CD4-positive, alpha-beta T cell treated with Interleukin-15 for 4 hours (primary cell): Measurements from ENCODE around the gene HSD17B12.

ENCODE experiments used
- DNase-seq: peaks from one replicate; pipeline ENCODE4 v3.0.0-alpha.2; 2020; ENCODE audit warnings: low spot score

Gene HSD17B12

DNA sequence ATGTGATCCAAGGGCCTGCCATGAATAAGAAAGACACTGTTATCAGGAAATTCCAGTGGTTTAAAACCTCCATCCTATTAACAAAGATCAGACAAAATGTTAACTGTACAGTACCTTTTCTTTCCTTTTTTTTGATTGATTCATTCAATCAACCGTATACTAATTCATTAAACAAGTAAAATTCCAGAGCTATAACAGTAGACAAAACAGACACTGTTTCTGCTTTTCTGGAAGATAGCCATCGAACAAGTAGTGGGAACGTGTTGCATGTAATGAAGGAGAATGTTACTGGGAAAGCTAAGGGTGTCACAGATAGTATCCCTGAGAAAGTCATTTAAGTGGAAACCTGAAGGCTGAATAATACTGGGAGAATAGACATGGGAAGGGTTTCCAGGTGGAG is 126.4 kb downstream of the HSD17B12 start:
- no peak for DNase-seq

GRCh38 chr11:43810929-43811596 is 130.5 kb downstream of the HSD17B12 start:
- DNase-seq = no peak

DNA sequence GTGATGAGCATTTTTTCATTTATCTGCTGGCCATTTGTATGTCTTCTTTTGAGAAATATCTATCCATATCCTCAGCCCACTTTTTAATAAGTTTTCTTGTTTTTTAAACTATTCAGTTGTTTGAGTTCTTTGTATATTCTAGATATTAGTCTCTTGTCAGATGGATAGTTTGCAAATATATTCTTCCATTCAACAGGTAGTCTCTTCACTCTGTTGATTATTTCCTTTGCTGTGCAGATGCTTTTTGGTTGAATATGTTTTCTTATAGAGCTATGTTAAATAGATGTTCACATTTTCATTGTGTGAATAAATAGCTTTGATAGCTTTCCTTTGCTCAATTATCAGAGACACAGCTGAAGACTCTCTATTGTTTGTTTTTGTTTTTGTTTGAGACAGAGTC is 131.9 kb downstream of the HSD17B12 start:
- no peak for DNase-seq

DNA sequence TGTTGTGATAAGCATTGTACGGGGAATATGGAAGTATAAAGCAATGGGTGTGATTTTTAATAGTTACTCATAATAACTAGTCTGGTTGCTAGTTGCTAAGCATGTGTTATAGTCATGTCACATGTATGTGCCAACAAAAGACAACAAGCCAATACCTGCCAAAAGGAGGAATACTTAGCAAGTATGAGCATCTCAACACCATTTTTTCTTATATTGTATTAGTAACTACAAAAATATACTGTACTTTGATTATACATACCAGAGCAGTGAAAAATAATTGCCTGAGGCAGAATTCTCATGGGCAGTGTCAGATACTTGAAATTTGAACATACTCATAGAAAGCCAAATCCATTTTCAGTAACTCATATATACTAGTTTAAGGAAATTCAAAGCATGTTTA is 137.7 kb downstream of the HSD17B12 start:
- no peak for DNase-seq

DNA sequence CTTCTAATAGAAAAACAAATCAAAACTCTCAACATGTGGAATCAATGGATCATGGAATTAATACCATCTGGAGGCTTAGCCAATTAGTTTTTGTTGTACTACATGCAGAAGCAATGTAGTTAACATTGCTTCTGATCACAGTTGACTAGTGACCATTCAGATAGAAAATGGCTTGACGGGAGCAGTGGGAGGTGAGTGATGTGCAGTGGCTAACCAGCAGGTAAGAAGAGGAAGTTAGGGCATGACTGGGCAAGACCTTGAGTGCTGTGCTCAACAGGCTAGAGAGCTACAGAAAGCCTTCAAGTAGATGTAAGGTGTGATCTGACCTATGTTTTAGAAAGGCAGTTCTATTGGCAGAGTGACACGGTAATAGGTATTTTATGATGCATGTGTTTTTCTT is 139.4 kb downstream of the HSD17B12 start:
- no peak for DNase-seq

DNA sequence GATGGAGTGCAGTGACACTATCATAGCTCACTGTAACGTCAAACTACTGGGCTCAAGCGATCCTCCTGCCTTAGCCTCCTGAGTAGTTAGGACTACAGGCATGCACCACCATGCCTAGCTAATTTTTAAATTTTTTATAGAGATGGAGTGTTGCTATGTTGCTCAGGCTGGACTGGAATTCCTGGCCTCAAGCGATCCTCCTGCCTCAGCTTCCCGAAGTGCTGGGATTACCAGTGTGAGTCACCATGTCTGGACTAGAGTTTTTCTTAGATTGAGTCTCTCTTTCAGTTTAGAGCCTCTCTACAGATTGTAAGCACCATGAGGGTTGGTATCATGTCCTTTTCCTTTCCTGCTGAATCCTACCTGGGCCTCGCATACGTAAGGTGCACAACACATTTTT is 142.8 kb downstream of the HSD17B12 start:
- DNase-seq = no peak

DNA sequence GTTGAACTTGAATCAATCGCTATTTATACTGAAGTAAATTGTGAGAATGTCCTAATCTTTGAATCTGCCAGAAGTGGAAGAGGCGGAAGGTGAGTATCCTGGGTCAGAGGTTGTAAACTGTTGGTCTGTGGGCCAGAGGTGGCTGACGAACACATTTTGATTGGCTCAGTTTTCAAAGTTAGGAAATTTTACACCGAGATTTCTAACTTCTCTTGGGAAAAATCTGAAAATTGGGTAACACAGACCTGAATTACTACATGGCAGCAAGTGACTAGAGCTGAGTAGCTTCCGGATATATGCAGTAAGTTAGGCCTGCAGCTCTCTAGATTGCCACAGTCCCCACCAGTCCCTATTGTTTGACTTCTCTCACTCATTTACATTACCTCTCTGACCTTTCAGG is 143.3 kb downstream of the HSD17B12 start:
- no peak for DNase-seq

DNA sequence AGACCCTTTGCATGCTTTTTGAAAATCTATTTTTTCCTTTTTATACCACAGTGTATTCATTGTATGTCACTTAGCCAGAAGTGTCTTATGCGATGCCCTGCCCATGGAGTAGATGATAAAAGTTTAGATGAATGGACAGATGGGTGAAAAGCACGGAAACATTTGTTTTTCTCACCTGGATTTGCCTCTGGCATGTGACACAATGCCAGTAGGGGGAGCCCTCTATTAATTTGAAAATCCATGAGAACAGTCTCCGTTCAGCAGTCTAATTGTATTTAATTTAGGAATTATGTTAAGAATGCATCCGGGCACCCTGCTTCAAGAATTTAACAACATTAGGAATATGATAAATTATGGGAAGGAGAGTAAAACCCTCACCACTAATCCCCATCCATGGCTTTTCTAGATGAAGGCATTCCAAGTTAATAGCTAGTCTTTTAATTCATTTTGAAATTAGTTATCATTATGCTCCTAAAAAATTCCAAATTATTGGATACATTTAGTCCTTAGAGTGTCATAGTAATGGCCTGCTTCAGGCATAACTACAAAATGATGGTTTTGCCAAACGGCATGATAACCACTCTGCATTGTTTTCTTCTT is 144.8 kb downstream of the HSD17B12 start:
- peak; percentile 27 for DNase-seq

DNA sequence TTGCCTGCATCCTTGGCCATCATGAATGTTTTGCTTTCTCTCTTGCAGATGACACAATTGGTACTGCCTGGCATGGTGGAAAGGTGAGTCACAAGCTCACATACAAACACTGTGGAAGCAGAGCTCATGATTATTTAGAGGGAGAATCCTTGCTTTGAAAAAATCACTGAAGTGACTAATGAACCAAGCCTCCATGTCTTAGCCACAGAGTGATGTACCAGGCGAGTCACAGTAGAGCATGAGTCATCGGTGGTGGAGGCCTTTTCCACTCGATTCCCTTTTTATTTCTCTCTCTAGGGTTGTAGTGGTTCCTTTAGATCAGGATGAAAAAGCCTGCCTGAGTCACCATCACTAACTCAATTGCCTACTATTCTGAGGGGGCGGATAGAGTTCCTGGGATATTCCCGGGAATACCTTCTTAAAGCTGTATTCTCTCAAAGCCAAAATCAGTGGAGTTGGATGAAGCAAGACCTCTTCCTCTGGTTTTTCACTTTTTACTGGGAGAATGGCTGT is 150.4 kb downstream of the HSD17B12 start:
- DNase-seq = peak; percentile 24

DNA sequence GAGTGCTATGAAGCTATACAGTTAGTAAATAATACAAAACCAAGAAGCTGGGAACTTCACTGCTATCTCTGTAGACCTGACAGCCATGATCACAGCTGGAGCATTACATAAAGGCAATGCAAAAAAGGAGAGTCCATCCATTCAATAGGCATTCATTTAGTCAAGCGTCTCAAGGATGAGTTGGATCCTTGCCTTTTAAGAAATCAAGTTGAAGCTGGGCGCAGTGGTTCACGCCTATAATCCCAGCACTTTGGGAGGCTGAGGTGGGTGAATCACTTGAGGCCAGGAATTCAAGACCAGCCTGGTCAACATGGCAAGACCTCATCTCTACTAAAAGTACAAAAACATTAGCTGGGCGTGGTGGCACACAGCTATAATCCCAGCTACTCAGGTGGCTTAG is 152.0 kb downstream of the HSD17B12 start:
- no peak for DNase-seq

GRCh38 chr11:43833657-43834073 is 153.1 kb downstream of the HSD17B12 start:
- no peak for DNase-seq

GRCh38 chr11:43834286-43834685 is 153.7 kb downstream of the HSD17B12 start:
- DNase-seq = no peak

DNA sequence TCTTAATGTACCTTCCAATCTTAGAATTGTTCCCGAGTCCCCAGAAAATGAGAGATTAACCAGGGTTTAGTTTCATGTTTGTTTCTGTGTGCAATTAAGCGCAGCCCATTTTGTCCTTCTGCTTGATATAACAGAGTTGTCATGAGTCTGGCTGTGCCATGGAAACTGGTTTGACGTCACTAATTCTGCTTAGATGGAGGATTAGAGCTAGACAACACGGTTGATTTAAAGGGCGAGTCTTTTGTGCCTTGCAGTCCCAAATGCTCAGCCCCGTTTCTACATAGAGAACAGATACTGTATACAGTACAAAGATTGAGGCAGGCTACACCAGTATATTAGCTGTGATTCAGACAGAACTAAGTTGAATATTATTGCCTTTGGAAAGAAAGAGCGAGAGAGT is 154.6 kb downstream of the HSD17B12 start:
- DNase-seq = no peak

GRCh38 chr11:43837879-43838278 is 157.3 kb downstream of the HSD17B12 start:
- no peak for DNase-seq

DNA sequence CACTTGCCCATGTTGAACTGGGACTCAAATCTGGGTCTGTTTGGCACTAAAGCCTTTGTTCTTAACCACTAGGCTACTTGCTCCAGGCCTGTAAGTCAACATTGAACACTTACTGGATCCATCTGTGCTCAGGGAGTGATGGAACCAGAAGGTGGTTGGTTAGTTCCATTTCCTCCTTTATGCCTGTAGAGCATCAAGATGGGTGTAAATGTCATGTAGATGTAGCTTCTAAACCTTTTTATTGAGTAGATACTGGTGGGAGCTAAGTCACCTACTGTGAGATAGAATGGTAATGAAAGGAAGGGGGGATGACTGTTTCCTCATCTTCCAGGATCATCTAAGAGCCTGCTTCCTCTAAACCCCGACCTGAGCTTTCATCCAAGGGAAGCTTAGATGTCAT is 161.5 kb downstream of the HSD17B12 start:
- DNase-seq = no peak

DNA sequence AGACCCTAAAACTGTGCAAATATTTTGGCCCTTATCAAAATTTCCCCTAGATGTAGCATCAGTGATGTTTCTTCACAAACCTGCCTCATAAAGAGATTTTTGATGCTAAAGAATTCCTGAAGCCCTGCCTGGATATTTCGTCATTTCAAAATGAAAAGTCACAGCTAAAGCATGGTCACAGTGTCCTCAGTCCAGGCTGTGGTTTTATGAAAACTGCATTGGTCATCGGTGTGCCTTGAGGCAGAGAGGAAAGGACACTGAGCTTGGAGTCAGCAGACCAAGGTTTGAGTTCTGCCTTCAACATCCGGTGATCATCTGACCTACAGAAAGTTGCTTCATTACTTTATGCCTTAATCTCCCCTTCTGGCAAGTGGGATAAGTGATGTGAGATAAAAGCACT is 165.3 kb downstream of the HSD17B12 start:
- DNase-seq = no peak

- DNase-seq = peak; percentile 58
Observed at GRCh38 chr11:43852057-43852636, 171.6 kb downstream of the HSD17B12 start.

DNA sequence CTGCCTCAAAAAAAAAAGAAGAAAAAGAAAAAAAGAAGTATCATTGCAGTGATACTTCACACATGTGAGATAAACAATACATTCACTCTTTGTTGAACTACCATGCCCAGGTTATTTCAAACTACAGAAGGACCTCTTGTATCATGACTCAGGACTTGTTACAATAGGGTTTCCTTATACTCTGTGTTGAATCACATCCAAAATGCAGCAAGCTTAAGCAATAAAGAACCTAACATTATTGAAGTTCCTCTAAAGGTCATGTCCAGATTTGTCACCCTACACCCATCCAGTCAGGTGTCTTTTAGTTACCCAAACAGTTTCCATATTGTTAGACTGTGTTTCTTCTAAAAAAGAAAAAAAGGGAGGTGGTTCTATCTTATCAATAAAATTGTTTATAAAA is 173.2 kb downstream of the HSD17B12 start:
- no peak for DNase-seq

DNA sequence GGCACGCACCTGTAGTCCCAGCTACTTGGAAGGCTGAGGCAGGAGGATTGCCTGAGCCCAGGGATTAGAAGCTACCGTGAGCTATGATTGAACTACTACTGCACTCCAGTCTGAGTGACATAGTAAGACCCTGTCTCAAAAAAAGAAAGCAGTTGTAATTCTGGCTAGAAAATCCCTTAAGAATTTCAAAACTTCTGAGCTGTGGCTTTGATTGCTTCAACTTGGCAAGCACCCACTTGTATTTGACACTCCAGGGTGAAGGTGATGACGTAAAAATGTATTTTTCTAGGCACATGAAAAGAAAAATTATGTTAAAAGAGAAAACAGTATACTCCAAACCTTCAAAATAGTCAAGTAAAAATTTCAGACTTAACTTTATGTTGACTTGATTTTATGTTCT is 176.5 kb downstream of the HSD17B12 start:
- DNase-seq = no peak

DNA sequence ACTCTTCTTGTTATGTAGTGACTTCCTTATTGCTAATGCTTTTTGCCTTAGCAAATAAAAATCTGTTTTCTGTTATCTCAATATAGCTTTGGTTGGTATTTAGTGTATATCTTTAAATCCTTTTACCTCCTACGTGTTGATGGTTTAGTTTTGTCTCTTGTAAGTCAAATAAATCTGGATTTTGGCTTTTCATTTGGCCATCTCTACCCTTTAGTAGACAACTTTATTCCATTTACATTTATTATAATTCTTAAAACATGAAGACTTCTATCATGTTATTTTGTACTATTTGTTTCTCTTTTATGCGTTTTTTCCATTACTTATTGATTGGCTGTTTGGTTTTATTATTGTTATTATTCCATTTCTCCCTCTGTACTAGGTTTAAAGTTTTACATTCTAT is 180.6 kb downstream of the HSD17B12 start:
- no peak for DNase-seq

- no peak for DNase-seq
Observed at GRCh38 chr11:43866520-43866919, 186.0 kb downstream of the HSD17B12 start.

DNA sequence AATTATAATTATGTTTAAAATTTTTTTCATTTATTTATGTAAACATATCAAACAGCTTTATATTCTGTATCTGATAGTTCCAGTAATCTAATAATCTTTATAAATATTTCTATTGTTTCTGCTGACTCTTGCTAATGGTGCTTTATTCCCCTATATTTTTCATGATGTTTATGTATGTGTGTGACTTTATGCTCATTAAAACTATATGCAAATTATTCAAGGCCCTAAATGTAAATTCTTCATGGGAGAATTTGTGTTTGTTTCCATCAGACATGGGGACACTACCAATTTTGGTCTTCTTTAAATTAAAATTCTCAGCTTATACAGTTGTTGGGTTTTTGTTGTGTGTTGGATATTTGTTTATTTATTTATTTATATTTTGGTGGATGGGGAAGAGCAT is 186.4 kb downstream of the HSD17B12 start:
- no peak for DNase-seq

GRCh38 chr11:43868852-43869567 is 188.5 kb downstream of the HSD17B12 start:
- DNase-seq = peak; percentile 73
